ENCODE results near the gene AGPS. TPM values are rescaled to one million over a fixed set of nuclear protein-coding genes. Genes with fewer than 3 reads are reported as not detected.
A peak's percentile ranks its signal among the peaks of the same experiment; 100 is the strongest.
"Not testable (repeated sequence)": the region's sequence is repeated elsewhere in the genome, so short reads cannot be mapped to it uniquely, and the experiment has no call there.

Gene AGPS
- total and polyA plus RNA-seq, 2 donors (not counting 1 experiment from before 2014, with no cell fraction given) = 15.9 to 18.0 TPM

DNA sequence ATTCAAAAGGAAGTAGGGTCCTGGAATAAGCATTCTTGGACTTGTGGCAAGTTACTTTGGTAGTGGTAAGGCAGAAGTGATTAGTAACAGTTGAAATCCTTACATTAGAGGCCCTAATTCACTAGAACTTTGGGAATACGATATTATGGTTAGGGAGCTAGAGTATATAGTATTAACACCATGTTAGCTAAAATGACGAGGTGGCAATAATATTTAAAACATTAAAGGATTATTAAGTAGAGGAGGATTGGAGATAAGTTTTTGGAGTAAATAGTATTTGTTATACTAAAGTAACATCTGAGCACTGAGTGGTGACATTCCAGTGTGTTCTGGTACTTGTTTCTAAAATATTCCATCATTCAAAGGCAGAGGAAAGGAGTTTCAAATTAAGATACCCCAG is 91.0 kb downstream of the AGPS start:
- Histone ChIP-seq H3K36me3 (ENCODE audit: control insufficient read depth, insufficient read depth, low read length) (no peaks in the 10 kb centered on the region), H3K4me1 (ENCODE audit: control insufficient read depth, extremely low read depth, insufficient read depth, low read length) (no peaks in the 10 kb centered on the region), H4K20me1 (ENCODE audit: control insufficient read depth, extremely low read depth, insufficient read depth, low read length) (no peaks in the 10 kb centered on the region), H2AFZ (ENCODE audit: low read length) (no peak overlapping the region), H3K4me2 (ENCODE audit: extremely low read depth, insufficient read depth, low read length) (no peak overlapping the region), H3K27me3 (ENCODE audit: control insufficient read depth, insufficient read depth, low read length) (no peaks in the 10 kb centered on the region), H3K27ac (ENCODE audit: insufficient read depth, low read length) (no peak overlapping the region), H3K4me3 (replicated peaks in 1 of 4; ENCODE audit: control extremely low read depth in 1 of 4, insufficient read depth in 1 of 4, low read depth in 3 of 4, low read length in 4 of 4) (no peak overlapping the region), H3K9ac (ENCODE audit: insufficient read depth, low read length) (no peak overlapping the region), H3K79me2 (ENCODE audit: control insufficient read depth, insufficient read depth, low read length) (no peaks in the 10 kb centered on the region), H3K9me3 (ENCODE audit: control insufficient read depth, insufficient read depth, low read depth, low read length) (no peaks in the 10 kb centered on the region)
- TF ChIP-seq, protein P1, sequence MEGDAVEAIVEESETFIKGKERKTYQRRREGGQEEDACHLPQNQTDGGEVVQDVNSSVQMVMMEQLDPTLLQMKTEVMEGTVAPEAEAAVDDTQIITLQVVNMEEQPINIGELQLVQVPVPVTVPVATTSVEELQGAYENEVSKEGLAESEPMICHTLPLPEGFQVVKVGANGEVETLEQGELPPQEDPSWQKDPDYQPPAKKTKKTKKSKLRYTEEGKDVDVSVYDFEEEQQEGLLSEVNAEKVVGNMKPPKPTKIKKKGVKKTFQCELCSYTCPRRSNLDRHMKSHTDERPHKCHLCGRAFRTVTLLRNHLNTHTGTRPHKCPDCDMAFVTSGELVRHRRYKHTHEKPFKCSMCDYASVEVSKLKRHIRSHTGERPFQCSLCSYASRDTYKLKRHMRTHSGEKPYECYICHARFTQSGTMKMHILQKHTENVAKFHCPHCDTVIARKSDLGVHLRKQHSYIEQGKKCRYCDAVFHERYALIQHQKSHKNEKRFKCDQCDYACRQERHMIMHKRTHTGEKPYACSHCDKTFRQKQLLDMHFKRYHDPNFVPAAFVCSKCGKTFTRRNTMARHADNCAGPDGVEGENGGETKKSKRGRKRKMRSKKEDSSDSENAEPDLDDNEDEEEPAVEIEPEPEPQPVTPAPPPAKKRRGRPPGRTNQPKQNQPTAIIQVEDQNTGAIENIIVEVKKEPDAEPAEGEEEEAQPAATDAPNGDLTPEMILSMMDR (conservative IDR thresholded peaks at IDR 0.05 in 1 of 2, IDR thresholded peaks at IDR 0.05 in 1 of 2; ENCODE audit: low read depth in 1 of 2, low read length in 2 of 2) = no peak
- TF ChIP-seq EZH2 (IDR thresholded peaks at IDR 0.05; ENCODE audit: low read length, missing control alignments) = no peak
- DNase-seq (ENCODE audit: low read depth in 2 of 2) = no peak

DNA sequence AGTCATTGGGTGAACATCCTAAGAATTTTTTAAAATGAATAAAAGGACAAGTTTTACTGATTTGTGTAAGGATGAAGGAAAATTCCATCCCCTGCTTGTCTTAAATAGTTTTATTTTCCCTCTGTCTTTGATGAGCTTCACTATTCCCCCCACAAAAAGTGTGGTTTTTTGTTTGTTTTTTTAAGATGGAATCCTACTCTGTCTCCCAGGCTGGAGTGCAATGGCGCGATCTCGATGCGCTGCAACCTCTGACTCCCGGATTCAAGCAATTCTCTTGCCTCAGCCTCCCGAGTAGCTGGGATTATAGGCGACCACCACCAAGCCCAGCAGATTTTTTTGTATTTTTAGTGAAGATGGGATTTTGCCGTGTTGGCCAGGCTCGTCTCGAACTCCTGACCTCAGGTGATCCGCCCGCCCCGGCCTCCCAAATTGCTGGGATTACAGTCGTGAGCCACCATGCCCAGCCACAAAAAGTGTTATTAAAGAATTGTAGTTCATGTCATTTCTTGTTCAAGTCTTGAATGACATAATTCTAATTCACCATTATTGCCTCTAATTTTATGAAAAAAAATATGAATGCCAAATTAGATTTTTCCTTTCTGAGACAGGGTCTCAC is 91.7 kb downstream of the AGPS start:
- Histone ChIP-seq H3K4me3 (replicated peaks in 1 of 4; ENCODE audit: control extremely low read depth in 1 of 4, insufficient read depth in 1 of 4, low read depth in 3 of 4, low read length in 4 of 4) (no peak overlapping the region), H3K9ac (ENCODE audit: insufficient read depth, low read length) (no peak overlapping the region), H3K27ac (ENCODE audit: insufficient read depth, low read length) (no peak overlapping the region), H2AFZ (ENCODE audit: low read length) (no peak overlapping the region), H4K20me1 (ENCODE audit: control insufficient read depth, extremely low read depth, insufficient read depth, low read length) (no peaks in the 10 kb centered on the region), H3K9me3 (ENCODE audit: control insufficient read depth, insufficient read depth, low read depth, low read length) (no peaks in the 10 kb centered on the region), H3K36me3 (ENCODE audit: control insufficient read depth, insufficient read depth, low read length) (no peaks in the 10 kb centered on the region), H3K27me3 (ENCODE audit: control insufficient read depth, insufficient read depth, low read length) (no peaks in the 10 kb centered on the region), H3K4me1 (ENCODE audit: control insufficient read depth, extremely low read depth, insufficient read depth, low read length) (no peaks in the 10 kb centered on the region), H3K4me2 (ENCODE audit: extremely low read depth, insufficient read depth, low read length) (no peak overlapping the region), H3K79me2 (ENCODE audit: control insufficient read depth, insufficient read depth, low read length) (no peaks in the 10 kb centered on the region)
- peak in 1 of 2 donors; percentile 32 for DNase-seq (ENCODE audit: low read depth in 2 of 2)
- TF ChIP-seq, protein P1 (conservative IDR thresholded peaks at IDR 0.05 in 1 of 2, IDR thresholded peaks at IDR 0.05 in 1 of 2; ENCODE audit: low read depth in 1 of 2, low read length in 2 of 2) = no peak
- no peak for TF ChIP-seq EZH2 (IDR thresholded peaks at IDR 0.05; ENCODE audit: low read length, missing control alignments)

DNA sequence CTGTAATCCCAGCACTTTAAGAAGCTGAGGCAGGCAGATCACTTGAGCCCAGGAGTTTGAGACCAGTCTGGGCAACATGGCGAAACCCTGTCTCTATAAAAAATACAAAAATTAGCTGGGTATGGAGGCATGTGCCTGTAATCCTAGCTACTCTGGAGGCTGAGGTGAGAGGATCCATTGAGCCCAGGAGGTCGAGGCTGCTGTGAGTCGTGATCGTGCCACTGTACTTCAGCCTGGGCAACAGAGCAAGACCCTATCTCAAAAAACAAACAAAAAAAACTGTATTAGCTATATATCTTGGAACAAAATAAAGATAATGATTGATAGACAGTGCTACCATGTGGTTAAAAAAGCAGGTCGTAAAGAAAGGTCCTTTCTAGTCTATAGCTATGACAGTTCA is 93.1 kb downstream of the AGPS start:
- not testable (repeated sequence) for H3K4me2 ChIP-seq (ENCODE audit: extremely low read depth, insufficient read depth, low read length); H4K20me1 ChIP-seq (ENCODE audit: control insufficient read depth, extremely low read depth, insufficient read depth, low read length); DNase-seq (ENCODE audit: low read depth in 2 of 2); H3K4me1 ChIP-seq (ENCODE audit: control insufficient read depth, extremely low read depth, insufficient read depth, low read length); H3K27me3 ChIP-seq (ENCODE audit: control insufficient read depth, insufficient read depth, low read length); H3K9me3 ChIP-seq (ENCODE audit: control insufficient read depth, insufficient read depth, low read depth, low read length); H3K79me2 ChIP-seq (ENCODE audit: control insufficient read depth, insufficient read depth, low read length); H3K4me3 ChIP-seq (replicated peaks in 1 of 4; ENCODE audit: control extremely low read depth in 1 of 4, insufficient read depth in 1 of 4, low read depth in 3 of 4, low read length in 4 of 4); H3K27ac ChIP-seq (ENCODE audit: insufficient read depth, low read length); H2AFZ ChIP-seq (ENCODE audit: low read length); H3K36me3 ChIP-seq (ENCODE audit: control insufficient read depth, insufficient read depth, low read length); H3K9ac ChIP-seq (ENCODE audit: insufficient read depth, low read length)
